Left ventricle myocardium superior (tissue), 1 donor: ENCODE data around the gene HRH2. TPM values are rescaled to one million over a fixed set of nuclear protein-coding genes. Genes with fewer than 3 reads are reported as not detected.
A peak's percentile ranks its signal among the peaks of the same experiment; 100 is the strongest.
"Not testable (repeated sequence)": the region's sequence is repeated elsewhere in the genome, so short reads cannot be mapped to it uniquely, and the experiment has no call there.

Source experiments
- ATAC-seq: fragments of 200-7000 bp; cut with Tn5 transposase; one replicate; pipeline ENCODE4 v1.9.1; 2020; ENCODE audit warnings: mild to moderate bottlenecking, moderate library complexity
- DNase-seq: peaks from one replicate; pipeline ENCODE4 v3.0.0-alpha.2; 2020
- intact Hi-C: fragments of 100-400 bp; cut with micrococcal nuclease; formaldehyde crosslinking; loops from one replicate; pipeline ENCODE4 v1.11.0; 2022
- total RNA-seq: library from RNA; stranded (reverse); fragmentation: NEBNext Ultra II Directional; extraction: Animal tissue kit (Norgen Biotek cat#: 25700); gene quantifications from one replicate; pipeline ENCODE4 v1.2.1, GENCODE V29; 2021
- donor health status: DM: no; HTN: yes; CAD: no; lungs with severe emphysema.

The HRH2 gene
- total RNA-seq, 1 donor from 2014 or later, result 58.0 TPM

DNA sequence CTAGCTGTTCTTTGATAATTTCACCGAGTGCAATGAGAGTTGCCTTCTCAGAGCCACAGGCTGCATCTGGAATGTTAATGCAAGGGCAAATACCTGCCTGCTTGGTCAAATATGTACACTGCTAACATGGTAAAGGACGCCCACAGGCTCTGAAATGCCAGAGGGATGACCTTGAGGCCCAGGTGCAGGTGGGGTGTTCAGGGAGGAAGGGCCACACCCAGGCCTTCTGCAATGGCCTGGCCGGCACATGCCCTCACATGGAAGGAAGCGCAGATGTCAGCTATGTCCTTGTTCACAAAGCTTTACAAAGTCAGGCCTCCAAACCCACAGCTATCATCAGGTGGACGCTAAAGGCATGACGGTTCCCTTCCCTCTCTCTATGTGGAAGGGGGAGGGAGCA lies 48.6 kb downstream of the HRH2 start:
- DNase-seq (no peak), ATAC-seq (peak; percentile 43)
- intact Hi-C loops, result no loop called here

DNA sequence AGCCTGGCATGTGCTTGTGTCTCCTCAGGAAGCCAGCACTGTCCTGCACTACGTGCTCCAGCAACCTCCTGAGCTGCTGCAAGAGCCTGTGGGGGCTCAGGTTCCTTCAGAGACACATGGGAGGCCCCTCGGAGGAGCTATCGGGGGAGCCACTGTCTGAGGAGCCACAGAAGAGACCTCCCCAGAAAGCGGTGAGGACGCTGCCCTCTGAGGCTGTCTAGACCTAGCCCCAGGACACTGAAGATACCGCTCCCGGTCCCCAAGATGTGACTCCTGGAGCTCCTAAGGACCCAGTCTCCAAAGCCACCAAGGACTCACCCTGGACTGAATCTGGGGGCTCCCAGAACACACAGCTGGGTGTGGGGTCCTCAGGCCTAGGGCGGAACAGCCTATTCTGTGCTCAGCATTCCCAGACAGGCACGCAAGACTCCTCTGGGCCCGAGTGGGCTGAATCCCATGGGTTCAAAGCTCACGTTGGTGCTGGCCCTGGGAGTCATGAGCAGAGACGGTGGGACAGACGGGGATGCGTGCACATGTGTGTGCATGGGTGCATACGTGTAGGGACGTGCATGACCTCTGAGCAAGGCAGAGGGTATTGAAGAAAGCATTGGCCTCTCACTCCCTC lies 50.0 kb downstream of the HRH2 start:
- DNase-seq (no peak), ATAC-seq (no peak)
- intact Hi-C loops, result no loop called here

- intact Hi-C loops, result no loop called here
- DNase-seq (no peak), ATAC-seq (peak; percentile 57)
Observed at GRCh38 chr5:175709276-175709781, 51.5 kb downstream of the HRH2 start.

DNA sequence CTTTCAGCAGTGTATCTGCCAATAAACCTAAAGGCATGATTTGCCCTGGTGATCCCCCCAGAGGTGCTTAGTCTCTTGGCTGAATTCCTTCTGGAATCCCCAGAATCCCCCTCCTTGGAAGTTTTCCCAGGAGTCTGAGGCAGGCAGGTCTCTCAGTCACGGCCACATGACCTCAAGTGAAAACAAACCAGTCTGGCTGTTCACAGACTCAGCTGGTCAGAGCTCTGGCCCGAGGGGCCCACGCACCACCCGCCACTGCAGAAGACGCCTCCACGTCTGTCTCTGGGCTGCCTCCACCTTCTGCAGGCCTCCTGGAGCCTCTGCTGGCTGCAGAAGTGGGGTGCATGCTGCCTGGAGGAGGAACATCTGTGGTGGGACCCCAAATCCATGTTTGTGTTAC lies 52.5 kb downstream of the HRH2 start:
- DNase-seq, result no peak
- intact Hi-C loops, result no loop called here
- ATAC-seq, result peak; percentile 31

DNA sequence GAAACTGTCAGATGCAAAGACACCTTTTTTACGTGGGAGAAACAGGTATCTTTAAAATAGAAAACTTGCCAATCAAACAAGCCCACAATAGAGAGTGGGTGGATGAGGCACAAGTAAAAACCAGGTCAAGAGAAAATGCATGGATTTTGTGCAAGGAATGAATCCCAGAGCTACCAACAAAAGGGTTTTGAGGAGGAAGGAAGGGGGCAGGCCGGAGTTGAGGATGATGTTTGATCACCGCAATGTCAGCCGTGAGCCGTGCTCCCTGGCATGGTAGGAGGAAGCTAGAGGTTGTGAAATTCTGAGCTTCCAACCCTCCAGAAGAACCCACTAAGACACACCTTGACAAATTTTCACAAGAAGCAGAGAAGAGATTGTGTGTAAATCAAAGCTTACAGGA lies 53.2 kb downstream of the HRH2 start:
- ATAC-seq (no peak), DNase-seq (no peak)
- intact Hi-C loops, result no loop called here

- DNase-seq (no peak), ATAC-seq (no peak)
- intact Hi-C loops, result no loop called here
Observed at GRCh38 chr5:175711472-175712312, 53.8 kb downstream of the HRH2 start.

DNA sequence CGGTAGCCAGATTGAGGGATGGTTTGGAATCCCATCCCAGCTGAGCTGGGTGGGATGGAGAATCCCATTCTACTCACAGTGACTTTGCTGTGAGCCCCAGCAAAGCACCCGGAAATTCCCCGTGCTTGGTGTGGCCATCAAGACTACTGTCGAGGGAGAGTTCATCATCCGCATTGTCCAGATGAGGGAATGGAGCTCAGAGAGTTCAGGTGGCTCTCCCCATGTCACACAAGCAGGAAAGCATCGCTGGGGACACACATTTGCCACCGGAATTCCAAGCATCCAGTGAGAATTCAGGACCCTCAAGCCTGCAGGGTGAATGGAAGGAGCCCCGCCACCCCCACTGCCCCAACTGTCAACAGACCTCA lies 54.4 kb downstream of the HRH2 start:
- intact Hi-C loops, result no loop called here
- no peak for ATAC-seq
- no peak for DNase-seq

- intact Hi-C loops, result no loop called here
- ATAC-seq (peak; percentile 42), DNase-seq (no peak)
Observed at GRCh38 chr5:175712681-175713085, 54.8 kb downstream of the HRH2 start.

DNA sequence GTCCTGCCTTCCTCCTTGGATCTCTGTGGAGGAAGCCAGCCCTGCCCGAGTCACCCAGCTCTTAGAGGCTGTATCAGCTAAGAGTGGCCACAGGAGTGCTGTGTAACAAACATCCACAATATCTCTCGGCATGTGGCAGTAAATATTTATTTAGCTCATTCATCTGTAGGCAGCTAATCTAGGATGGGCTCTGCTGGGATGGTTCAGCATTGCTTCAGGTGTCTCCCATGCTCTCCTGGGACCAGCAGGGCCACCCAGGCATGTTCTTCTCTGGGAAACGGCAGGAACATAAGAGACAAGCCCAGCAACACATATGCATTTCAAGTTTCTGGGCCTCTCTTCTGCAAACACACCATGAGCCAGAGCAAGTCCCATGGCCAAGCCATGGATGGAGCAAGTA lies 56.1 kb downstream of the HRH2 start:
- intact Hi-C loops, result no loop called here

GRCh38 chr5:175714479-175715085 lies 56.7 kb downstream of the HRH2 start:
- no peak for DNase-seq
- ATAC-seq, result no peak
- intact Hi-C loops, result loop anchor here (5.0 kb wide), 1 partner anchor 182 kb away; no protein-coding TSS in a partner anchor

More for the DNA sequence above, 56.1 kb downstream of the HRH2 start:
- DNase-seq (no peak), ATAC-seq (no peak)

DNA sequence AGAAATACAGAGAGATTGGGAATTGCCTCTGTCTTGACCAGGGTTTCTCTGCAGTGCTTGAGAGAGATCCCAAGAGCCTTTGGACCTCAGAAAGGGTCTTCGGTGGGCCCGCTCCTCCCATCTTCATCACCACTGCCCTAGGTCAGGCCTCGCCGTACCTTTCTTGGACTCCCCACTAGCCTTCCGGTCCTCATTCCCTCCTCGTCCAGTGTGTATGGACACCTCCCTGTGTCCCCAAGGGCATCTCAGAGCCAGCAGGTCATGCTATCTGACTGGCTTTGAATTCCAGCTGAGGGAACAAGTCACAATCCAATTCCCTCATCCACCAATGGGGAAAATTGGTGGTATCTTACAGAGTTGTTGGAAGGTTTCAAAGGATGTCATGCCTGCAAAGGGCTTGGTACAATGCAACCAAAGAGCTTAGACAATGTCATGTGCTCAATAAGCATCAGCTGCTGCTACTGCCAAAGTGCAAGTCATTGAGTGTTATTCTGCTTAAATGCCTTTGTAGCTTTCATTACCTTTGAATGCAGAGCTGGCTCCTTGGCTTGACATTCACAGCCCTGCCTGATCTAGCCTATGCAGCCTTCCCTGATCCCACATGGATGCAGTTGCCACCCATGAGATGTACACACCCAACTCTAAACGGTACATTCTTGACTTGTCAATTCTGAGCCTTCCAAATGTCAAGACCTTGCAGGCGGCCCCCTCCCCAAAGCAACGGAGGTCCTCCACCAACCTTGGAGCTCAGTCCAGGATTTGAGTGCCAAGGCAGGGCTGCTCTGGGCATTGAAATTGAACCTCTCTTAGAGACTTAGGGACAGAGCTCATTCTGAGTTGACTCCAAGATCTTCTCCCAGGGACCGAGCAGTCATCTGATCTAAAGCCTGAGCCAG lies 58.0 kb downstream of the HRH2 start:
- DNase-seq (no peak), ATAC-seq (peak; percentile 67)
- intact Hi-C loops, result loop anchor here (5.0 kb wide), 1 partner anchor 184 kb away; no protein-coding TSS in a partner anchor

DNA sequence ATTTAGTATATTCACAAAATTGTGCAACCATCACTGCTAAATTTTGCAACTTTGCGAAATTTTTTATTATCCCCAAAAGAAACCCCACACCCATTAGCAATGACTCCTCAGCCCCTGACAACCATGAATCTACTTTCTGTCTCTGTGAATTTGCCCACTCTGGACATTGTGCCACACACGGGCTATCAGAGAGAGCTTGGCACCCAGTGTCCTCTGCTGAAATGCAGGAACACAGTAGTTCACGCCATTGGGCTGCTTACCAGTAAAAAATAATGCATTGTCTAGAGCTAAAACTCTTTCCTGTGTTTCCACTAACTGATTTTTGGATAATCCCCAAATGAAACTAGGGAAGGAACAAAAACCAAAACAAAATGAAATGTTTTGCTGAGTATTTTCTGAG lies 60.0 kb downstream of the HRH2 start:
- ATAC-seq (peak; percentile 59), DNase-seq (no peak)
- intact Hi-C loops, result loop anchor here (5.0 kb wide), 1 partner anchor 186 kb away; no protein-coding TSS in a partner anchor

DNA sequence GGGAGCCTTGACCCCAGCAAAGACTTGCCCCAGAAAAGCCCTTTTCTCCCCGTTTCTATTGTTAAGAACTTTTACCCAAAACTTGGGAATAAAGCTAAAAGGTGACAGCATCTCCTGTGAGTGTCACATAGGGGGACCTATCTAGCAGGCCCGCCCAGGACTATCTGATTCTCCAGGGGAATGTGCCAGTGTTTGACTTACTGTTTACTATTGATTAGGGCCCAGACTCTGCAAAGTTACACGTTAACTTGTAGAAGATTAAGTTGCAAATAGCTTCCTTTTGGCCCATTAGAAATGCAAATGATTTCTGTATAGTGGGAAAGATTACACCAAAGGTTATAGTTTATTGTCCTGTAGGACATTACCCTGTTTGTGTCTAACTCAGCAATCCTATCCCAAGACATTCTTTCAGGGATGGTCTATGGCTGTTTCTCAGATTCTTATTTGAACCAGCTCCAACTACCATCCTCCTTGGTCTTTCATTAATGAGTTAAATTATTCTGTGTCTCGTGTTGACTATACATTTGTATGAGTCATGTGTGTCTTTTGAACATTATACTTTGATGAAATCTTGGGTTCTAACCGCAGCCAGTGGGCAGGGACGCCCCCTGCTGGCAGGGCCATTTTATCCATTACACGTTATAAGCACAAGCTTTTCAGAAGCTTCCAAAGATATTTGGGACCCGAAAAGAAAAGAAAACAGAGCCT lies 60.7 kb downstream of the HRH2 start:
- peak; percentile 84 for DNase-seq
- peak; percentile 55 for ATAC-seq
- intact Hi-C loops, result loop anchor here (5.0 kb wide), 1 partner anchor 186 kb away; no protein-coding TSS in a partner anchor

DNA sequence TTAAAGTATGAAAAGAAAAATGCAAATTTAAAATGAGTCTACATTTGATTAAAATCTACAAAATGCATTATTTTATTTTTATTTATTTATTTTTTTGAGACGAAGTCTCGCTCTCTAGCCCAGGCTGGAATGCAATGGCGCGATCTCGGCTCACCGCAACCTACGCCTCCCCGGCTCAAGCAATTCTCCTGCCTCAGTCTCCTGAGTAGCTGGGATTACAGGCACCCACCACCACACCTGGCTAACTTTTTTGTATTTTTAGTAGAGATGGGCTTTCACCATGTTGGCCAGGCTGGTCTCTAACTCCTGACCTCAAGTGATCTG lies 61.2 kb downstream of the HRH2 start:
- DNase-seq, ATAC-seq: not testable (repeated sequence)
- intact Hi-C loops, result loop anchor here (5.0 kb wide), 1 partner anchor 187 kb away; no protein-coding TSS in a partner anchor

- peak; percentile 34 for ATAC-seq
- no peak for DNase-seq
- intact Hi-C loops, result no loop called here
Observed at GRCh38 chr5:175724314-175725275, 66.7 kb downstream of the HRH2 start.

DNA sequence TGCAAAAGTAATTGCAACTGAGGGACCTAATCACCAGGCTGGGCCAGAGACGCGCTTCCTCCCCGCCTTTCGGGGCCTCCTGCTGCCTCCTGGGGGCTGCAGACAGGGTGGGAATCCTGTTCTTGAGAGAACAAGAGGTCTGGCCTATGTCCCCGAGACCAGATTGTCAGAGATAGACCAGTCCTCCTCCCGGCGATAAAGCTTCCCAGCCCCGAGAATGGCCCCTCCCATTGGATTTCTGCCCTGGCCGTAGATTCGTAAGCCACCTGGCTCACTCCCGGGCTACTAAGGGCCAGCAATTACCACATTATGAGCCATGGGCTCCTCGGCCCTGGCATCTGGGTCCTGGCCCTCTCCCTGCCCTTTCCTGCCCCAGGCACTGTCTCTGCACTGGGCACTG lies 70.4 kb downstream of the HRH2 start:
- intact Hi-C loops, result no loop called here
- no peak for ATAC-seq
- DNase-seq, result no peak
